ENCODE measurements around the gene HSPB7. TPM values are rescaled to one million over a fixed set of nuclear protein-coding genes. Genes with fewer than 3 reads are reported as not detected.
A peak's percentile ranks its signal among the peaks of the same experiment; 100 is the strongest.

HSPB7 gene
- polyA plus RNA-seq, 1 experiment: 3.5 TPM

- DNase-seq (ENCODE audit: low read depth, low spot score): no peak
- peaks cover 6% of the 10 kb centered on the region; the same call in 1 of the 2 replicates for H3K9me3 ChIP-seq (ENCODE audit: control insufficient read depth, insufficient read depth, low read length)
- no peak overlapping the region for H3K4me3 ChIP-seq (ENCODE audit: low read depth, low read length)
- TF ChIP-seq CTCF (IDR thresholded peaks at IDR 0.05; ENCODE audit: low read depth, low read length): no peak
- H3K27ac ChIP-seq (ENCODE audit: low read depth, low read length): no peak overlapping the region
- H3K27me3 ChIP-seq (ENCODE audit: control insufficient read depth, insufficient read depth, low read length): no peaks in the 10 kb centered on the region
- ChIA-PET CTCF (interaction anchor here (0.7 to 5.7 kb wide), 4 partner anchors 16 to 195 kb away, joined by 3 to 31 read pairs (median 6); no protein-coding TSS in a partner anchor), POLR2A (no interaction called here)
Observed at GRCh38 chr1:16010837-16011236, 7.0 kb downstream of the HSPB7 start.

GRCh38 chr1:16009678-16010077, 8.2 kb downstream of the HSPB7 start:
- Histone ChIP-seq H3K9me3 (ENCODE audit: control insufficient read depth, insufficient read depth, low read length) (no peaks in the 10 kb centered on the region), H3K27me3 (ENCODE audit: control insufficient read depth, insufficient read depth, low read length) (no peaks in the 10 kb centered on the region), H3K27ac (ENCODE audit: low read depth, low read length) (no peak overlapping the region), H3K4me3 (ENCODE audit: low read depth, low read length) (no peak overlapping the region)
- no peak for TF ChIP-seq CTCF (IDR thresholded peaks at IDR 0.05; ENCODE audit: low read depth, low read length)
- DNase-seq (ENCODE audit: low read depth, low spot score): no peak
- CTCF ChIA-PET: interaction anchor here (0.6 to 5.7 kb wide), 19 partner anchors 8 to 248 kb away, joined by 3 to 31 read pairs (median 4); partner anchors contain the start of genes FAM131C and HSPB7
- POLR2A ChIA-PET: no interaction called here

- POLR2A ChIA-PET: no interaction called here
- H3K27ac ChIP-seq (ENCODE audit: low read depth, low read length): no peak overlapping the region
- H3K9me3 ChIP-seq (ENCODE audit: control insufficient read depth, insufficient read depth, low read length): no peaks in the 10 kb centered on the region; the same call in 1 of the 2 replicates
- H3K4me3 ChIP-seq (ENCODE audit: low read depth, low read length): no peak overlapping the region
- no peaks in the 10 kb centered on the region for H3K27me3 ChIP-seq (ENCODE audit: control insufficient read depth, insufficient read depth, low read length)
- peak; percentile 95 for TF ChIP-seq CTCF (IDR thresholded peaks at IDR 0.05; ENCODE audit: low read depth, low read length)
- CTCF ChIA-PET: interaction anchor here (0.6 to 5.7 kb wide), 21 partner anchors 9 to 197 kb away, joined by 3 to 31 read pairs (median 5); partner anchors contain the start of genes FAM131C and HSPB7
- DNase-seq (ENCODE audit: low read depth, low spot score): no peak
Observed at GRCh38 chr1:16009030-16009460, 8.8 kb downstream of the HSPB7 start.

GRCh38 chr1:16007671-16008341, 10.0 kb downstream of the HSPB7 start:
- TF ChIP-seq CTCF (IDR thresholded peaks at IDR 0.05; ENCODE audit: low read depth, low read length): no peak
- no peaks in the 10 kb centered on the region for H3K27me3 ChIP-seq (ENCODE audit: control insufficient read depth, insufficient read depth, low read length)
- DNase-seq (ENCODE audit: low read depth, low spot score): no peak
- H3K4me3 ChIP-seq (ENCODE audit: low read depth, low read length): no peak overlapping the region
- H3K27ac ChIP-seq (ENCODE audit: low read depth, low read length): no peak overlapping the region
- CTCF ChIA-PET: interaction anchor here (0.5 to 5.7 kb wide), 23 partner anchors 10 to 319 kb away, joined by 3 to 31 read pairs (median 4); partner anchors contain the start of genes FAM131C, HSPB7 and SPEN
- POLR2A ChIA-PET: no interaction called here
- H3K9me3 ChIP-seq (ENCODE audit: control insufficient read depth, insufficient read depth, low read length): no peaks in the 10 kb centered on the region; the same call in 1 of the 2 replicates

Measured in AG04450 (cell line).